ENCODE measurements around the gene SURF1.
"Not testable (repeated sequence)": the region's sequence is repeated elsewhere in the genome, so short reads cannot be mapped to it uniquely, and the experiment has no call there.

SURF1 gene

GRCh38 chr9:133356391-133357091, at the start of gene SURF1, which contains the start of gene SURF2:
SURF1 (minus strand) TSS chr9:133356487; CDS start chr9:133356453, 34 bp downstream.
SURF2 (plus strand) TSS chr9:133356550; CDS start chr9:133356593, 43 bp downstream.
- peak; percentile 63 for DNase-seq

- no peak for DNase-seq
Observed at GRCh38 chr9:133405508-133406438, 49.5 kb upstream of the SURF1 start.

- no peak for DNase-seq
Observed at GRCh38 chr9:133404454-133405002, 48.2 kb upstream of the SURF1 start.

- no peak for DNase-seq
Observed at GRCh38 chr9:133403766-133404453, 47.6 kb upstream of the SURF1 start.

GRCh38 chr9:133402689-133403088, 46.4 kb upstream of the SURF1 start:
- no peak for DNase-seq

- no peak for DNase-seq
Observed at GRCh38 chr9:133401588-133401987, 45.3 kb upstream of the SURF1 start.

- DNase-seq = no peak
Observed at GRCh38 chr9:133400292-133400691, 44.0 kb upstream of the SURF1 start.

- DNase-seq = no peak
Observed at GRCh38 chr9:133397895-133398294, 41.6 kb upstream of the SURF1 start.

GRCh38 chr9:133397370-133397769, 41.1 kb upstream of the SURF1 start:
- no peak for DNase-seq

- no peak for DNase-seq
Observed at GRCh38 chr9:133396952-133397351, 40.7 kb upstream of the SURF1 start.

- DNase-seq = no peak
Observed at GRCh38 chr9:133394687-133395271, 38.5 kb upstream of the SURF1 start.

GRCh38 chr9:133393399-133393798, 37.1 kb upstream of the SURF1 start:
- DNase-seq = no peak

GRCh38 chr9:133392308-133392707, 36.0 kb upstream of the SURF1 start:
- DNase-seq = not testable (repeated sequence)

GRCh38 chr9:133391449-133391848, 35.2 kb upstream of the SURF1 start:
- DNase-seq = not testable (repeated sequence)

GRCh38 chr9:133390713-133391112, 34.4 kb upstream of the SURF1 start:
- DNase-seq = no peak

GRCh38 chr9:133389562-133389961, 33.3 kb upstream of the SURF1 start:
- no peak for DNase-seq

GRCh38 chr9:133389025-133389557, 32.8 kb upstream of the SURF1 start:
- no peak for DNase-seq

- DNase-seq = no peak
Observed at GRCh38 chr9:133387680-133388079, 31.4 kb upstream of the SURF1 start.

- DNase-seq = no peak
Observed at GRCh38 chr9:133386338-133386737, 30.1 kb upstream of the SURF1 start.

GRCh38 chr9:133385452-133385851, 29.2 kb upstream of the SURF1 start:
- no peak for DNase-seq

- DNase-seq = no peak
Observed at GRCh38 chr9:133384736-133385321, 28.5 kb upstream of the SURF1 start.

GRCh38 chr9:133383438-133383837, 27.2 kb upstream of the SURF1 start:
- DNase-seq = no peak
